GM12891 (cell line): Measurements from ENCODE around the gene TMEM80.

Experiments
- DNase-seq: peaks from one replicate; pipeline ENCODE4 v3.0.0; 2011; ENCODE audit warnings: low spot score; ENCODE audit not compliant: insufficient read length
- FAIRE-seq: peaks from 2 replicates; lab custom pipeline; 2011; peaks lifted over from hg19 to GRCh38; lab: Jason Lieb, UNC
- PAX5 ChIP-seq: IDR thresholded peaks from 2 replicates; pipeline ENCODE4 v1.6.1; 2011; ENCODE audit warnings: low read length, moderate library complexity, mild to moderate bottlenecking; ENCODE audit not compliant: insufficient read depth, severe bottlenecking
- POLR2A ChIP-seq: IDR thresholded peaks from 2 replicates; pipeline ENCODE4 v1.6.1; 2011; ENCODE audit warnings: low read depth, low read length, control low read depth
- POLR2AphosphoS5 ChIP-seq: IDR thresholded peaks from 2 replicates; pipeline ENCODE4 v1.6.1; 2011; ENCODE audit warnings: low read depth, low read length, control low read depth
- POU2F2 ChIP-seq: IDR thresholded peaks from 2 replicates; pipeline ENCODE4 v1.6.1; 2011; ENCODE audit warnings: low read depth, mild to moderate bottlenecking, control low read depth, low read length, moderate library complexity
- SPI1 ChIP-seq: IDR thresholded peaks from 2 replicates; pipeline ENCODE4 v1.6.1; 2011; ENCODE audit warnings: low read depth, low read length, control low read depth
- TAF1 ChIP-seq: IDR thresholded peaks from 2 replicates; pipeline ENCODE4 v1.6.1; 2011; ENCODE audit warnings: low read depth, low read length, control low read depth

Gene TMEM80

DNA sequence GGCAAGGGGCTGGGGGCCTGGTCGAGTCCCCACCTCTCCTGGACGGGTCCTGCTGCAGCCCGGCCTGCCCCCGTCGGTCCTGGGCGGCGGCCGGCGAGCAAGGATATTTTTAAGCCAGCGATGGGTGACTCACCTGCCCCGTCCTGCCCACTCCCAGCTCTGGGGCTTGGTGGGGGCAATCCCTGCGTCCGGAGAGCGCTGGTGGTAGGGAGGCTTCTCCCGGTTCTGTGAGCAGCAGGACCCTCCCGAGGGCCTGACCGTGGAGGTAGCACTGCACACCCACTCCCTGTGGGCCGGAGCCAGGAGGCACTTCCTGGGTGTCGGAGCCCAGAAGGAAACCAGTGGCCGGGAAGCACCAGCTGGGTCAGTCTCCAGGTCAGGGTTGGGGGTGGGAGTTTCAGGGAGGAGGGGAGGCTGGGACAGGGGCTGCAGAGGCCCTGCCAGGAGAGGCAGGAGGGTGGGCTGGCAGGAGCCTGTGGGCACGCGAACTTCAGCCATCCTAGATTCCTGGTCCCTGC lies 10.9 kb downstream of the TMEM80 start:
- DNase-seq = no peak
- FAIRE-seq = no peak
- TF ChIP-seq POU2F2 = no peak
- TF ChIP-seq SPI1 = no peak

DNA sequence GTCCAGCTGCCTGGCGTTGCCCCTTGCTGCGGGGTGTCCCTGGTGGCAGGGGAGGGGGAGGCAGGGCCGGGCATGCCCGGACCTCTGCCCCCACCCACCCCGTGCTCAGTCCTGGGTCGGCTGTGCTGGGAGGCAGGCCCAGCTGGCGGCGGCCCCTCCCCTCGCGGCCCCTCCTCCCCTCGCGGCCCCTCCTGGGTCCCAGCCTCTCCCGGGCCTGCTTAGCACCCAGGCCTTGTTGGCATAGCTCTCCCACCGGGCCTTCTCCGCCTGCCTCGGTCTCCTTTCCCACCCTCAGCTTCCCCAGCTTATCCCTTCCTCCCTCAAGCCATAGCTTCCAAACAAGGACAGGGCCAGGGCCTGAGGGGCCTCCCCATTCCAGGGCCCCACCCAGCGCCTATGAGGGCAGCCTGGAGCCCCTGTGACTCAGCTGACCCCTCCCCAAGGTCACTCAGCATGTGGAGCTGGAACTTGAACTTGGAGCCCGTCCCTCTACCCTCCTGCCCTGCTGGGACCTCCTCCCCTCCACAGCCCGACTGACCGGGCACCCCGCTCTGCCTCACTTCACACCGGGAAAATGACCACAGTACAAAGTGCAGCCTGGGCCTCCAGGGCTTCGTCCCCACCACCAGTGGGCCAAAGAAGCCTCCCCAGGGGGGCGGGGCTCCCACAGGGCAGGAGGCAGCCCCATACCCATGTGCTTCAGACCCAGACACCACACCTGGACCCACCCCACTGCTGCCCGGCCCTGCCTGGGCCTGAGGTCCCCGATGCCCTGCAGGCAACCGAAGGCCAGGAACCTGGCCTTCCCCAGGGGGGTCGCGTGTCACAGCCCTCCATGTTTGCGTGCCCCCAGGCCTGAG lies 11.6 kb downstream of the TMEM80 start:
- TF ChIP-seq POU2F2 (no peak), SPI1 (no peak), TAF1 (no peak), PAX5 (no peak), POLR2AphosphoS5 (no peak), POLR2A (no peak)
- no peak for FAIRE-seq
- DNase-seq = no peak

DNA sequence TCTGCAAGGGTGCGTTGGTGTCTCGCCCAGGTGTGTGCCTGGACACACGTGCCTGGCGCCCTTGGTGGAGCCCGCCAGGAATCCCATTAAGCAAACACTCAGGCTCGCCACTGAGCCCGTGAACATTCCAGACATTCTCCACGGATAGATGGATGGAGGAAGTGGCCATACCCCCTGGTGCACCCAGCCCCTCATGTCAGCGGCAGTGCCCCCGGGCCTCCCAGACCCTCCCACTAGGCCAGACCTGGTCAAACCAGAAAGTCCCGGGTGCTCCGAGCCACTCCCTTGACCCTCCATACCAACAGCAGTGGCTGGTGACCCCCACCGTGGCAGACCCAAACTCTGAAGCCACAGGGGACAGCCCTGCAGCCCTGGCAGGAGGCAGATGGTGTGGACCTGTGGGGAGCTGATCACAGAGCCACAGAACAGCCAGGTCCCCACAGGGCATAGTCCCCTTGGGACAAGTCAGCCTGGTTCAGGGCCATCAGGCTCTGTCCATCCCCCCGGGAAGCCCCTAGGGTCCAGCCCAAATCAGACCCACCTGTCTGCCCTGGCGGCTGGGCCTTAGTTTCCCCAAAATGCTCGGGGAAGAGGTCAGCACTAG lies 12.3 kb downstream of the TMEM80 start:
- no peak for FAIRE-seq
- TF ChIP-seq SPI1 (no peak), POU2F2 (no peak), TAF1 (no peak), POLR2A (no peak), POLR2AphosphoS5 (no peak), PAX5 (no peak)
- DNase-seq = no peak

DNA sequence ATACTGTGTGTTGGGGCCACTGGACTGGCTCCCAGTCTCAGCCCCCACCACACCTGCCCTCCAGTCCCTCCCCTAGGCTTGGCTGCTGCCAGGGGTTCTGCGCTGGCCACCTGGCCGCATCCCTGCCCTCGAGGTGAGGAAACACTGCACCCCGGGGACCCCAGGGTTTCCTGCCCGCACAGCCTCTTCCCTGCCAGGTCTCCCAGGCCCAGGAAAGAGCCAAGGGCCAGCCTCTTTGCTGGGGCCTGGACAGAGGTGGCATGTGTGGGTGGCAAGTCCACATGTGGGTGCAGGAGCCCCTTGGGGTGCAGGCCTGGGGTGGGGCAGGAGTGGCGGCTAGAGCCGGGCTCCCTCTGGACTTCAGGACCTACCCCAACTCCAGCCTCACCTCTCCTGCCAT lies 12.9 kb downstream of the TMEM80 start:
- FAIRE-seq = no peak
- TF ChIP-seq TAF1 = no peak
- no peak for DNase-seq

DNA sequence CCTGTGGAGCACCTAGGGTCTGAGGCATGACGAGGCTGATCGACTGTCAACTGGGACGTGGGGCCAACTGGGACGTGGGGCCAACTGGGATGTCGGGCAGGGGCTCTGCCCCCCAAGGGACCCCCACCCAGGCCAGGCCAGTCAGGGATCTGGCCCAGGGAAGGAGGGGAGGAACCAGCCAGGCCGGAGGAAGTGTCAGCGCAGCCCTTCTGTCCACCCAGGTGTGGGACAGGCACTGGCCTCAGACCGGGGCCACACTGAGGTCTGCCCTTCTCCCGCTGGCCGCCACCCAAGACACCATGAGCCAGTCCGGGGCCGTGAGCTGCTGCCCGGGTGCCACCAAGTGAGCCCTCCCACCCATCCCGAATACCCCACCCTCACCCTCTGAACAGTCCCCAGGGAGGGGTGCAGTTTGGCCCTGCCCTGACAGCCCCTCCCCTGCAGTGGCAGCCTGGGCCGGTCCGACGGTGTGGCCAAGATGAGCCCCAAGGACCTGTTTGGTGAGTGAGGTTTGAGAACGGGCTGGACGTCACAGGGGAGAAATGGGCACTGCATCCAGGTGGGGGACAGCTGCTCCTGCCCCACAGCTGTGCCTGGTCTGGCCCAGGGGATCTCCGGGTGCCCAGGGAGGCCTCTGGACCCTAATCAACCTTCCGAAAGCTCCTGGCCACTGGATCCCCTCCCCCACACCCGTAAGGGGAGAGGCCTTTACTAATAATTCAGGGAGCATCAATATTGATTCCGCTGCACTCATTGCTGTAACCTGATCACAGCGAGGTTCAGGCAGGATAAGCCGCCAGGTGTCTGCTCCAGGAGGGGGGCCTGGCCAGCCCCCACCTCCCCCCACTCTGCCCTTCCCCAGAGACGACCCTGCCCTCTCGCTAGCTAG lies 13.7 kb downstream of the TMEM80 start:
- no peak for FAIRE-seq
- TF ChIP-seq POU2F2 (no peak), POLR2AphosphoS5 (no peak), TAF1 (no peak), POLR2A (no peak), PAX5 (no peak), SPI1 (no peak)
- DNase-seq = no peak

DNA sequence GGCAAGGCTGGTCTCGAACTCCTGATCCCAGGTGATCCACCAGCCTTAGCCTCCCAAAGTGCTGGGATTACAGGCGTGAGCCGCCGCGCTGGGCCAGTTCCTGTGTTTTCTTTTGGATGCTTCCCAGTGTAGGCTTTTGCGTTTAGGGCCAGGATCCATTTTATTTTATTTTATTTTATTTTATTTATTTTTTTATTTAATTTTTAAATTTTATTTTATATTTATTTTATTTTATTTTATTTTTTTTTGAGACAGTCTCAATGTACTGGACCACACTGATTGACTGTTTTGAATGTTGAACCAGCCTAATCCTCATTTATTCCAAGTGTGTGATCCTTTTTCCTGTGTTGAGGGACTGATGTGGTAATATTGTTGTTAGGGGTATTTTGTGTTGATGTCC lies 18.8 kb downstream of the TMEM80 start:
- FAIRE-seq (no peak), DNase-seq (no peak)
- TF ChIP-seq POLR2AphosphoS5 (no peak), POLR2A (no peak), PAX5 (no peak), POU2F2 (no peak), TAF1 (no peak), SPI1 (no peak)

GRCh38 chr11:719214-720016 lies 23.8 kb downstream of the TMEM80 start:
- no peak for FAIRE-seq
- TF ChIP-seq POLR2A (no peak), POU2F2 (no peak), POLR2AphosphoS5 (no peak), SPI1 (no peak), TAF1 (no peak), PAX5 (no peak)

GRCh38 chr11:720017-720641 lies 24.5 kb downstream of the TMEM80 start:
- no peak for FAIRE-seq
- no peak for TF ChIP-seq PAX5
- TF ChIP-seq TAF1 = no peak
- no peak for TF ChIP-seq SPI1
- no peak for TF ChIP-seq POLR2A
- TF ChIP-seq POLR2AphosphoS5 = no peak
- no peak for TF ChIP-seq POU2F2
- DNase-seq = no peak

More at GRCh38 chr11:719214-720016, 23.8 kb downstream of the TMEM80 start:
- DNase-seq = no peak
